Fibroblast of the aortic adventitia (primary cell): ENCODE data around the gene KRT81. TPM values are rescaled to one million over a fixed set of nuclear protein-coding genes. Genes with fewer than 3 reads are reported as not detected.
"Not testable (repeated sequence)": the region's sequence is repeated elsewhere in the genome, so short reads cannot be mapped to it uniquely, and the experiment has no call there.

ENCODE experiments used
- DNase-seq: peaks from one replicate; pipeline ENCODE4 v3.0.0-alpha.2; 2010; ENCODE audit warnings: low read depth
- H3K4me3 ChIP-seq: 2 replicates; pipeline ENCODE4 v1.5.1; 2011; ENCODE audit warnings: low read depth, mild to moderate bottlenecking, control low read depth, low read length, moderate library complexity
- total RNA-seq: library from RNA; depleted of rRNA; stranded (reverse); fragments of >200 nt; gene quantifications from 2 replicates; pipeline ENCODE4 v1.2.3, GENCODE V29; 2012; ENCODE audit warnings: low replicate concordance
- TF ChIP-seq, protein P1 (sequence below): IDR thresholded peaks from 2 replicates; pipeline ENCODE4 v1.5.1; 2011; ENCODE audit warnings: mild to moderate bottlenecking, low read length, control low read depth, inconsistent platforms; ENCODE audit not compliant: insufficient read depth

Gene KRT81
- total RNA-seq, 1 donor = not detected

DNA sequence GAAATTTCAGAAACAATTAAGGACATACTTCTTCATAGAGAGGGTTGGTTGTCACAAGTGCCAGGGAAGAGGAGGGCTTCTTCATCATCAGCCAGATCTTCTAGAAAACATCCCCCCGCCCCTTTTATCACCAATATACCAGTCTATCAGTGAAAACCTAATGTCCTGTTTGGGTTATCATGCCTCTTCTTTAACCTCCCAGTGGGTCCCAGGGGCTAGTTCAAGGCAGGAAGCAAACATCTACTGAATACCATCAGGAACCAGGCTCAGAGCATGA, 30.2 kb downstream of the KRT81 start:
- no peak for DNase-seq
- H3K4me3 ChIP-seq = no peak overlapping the region

DNA sequence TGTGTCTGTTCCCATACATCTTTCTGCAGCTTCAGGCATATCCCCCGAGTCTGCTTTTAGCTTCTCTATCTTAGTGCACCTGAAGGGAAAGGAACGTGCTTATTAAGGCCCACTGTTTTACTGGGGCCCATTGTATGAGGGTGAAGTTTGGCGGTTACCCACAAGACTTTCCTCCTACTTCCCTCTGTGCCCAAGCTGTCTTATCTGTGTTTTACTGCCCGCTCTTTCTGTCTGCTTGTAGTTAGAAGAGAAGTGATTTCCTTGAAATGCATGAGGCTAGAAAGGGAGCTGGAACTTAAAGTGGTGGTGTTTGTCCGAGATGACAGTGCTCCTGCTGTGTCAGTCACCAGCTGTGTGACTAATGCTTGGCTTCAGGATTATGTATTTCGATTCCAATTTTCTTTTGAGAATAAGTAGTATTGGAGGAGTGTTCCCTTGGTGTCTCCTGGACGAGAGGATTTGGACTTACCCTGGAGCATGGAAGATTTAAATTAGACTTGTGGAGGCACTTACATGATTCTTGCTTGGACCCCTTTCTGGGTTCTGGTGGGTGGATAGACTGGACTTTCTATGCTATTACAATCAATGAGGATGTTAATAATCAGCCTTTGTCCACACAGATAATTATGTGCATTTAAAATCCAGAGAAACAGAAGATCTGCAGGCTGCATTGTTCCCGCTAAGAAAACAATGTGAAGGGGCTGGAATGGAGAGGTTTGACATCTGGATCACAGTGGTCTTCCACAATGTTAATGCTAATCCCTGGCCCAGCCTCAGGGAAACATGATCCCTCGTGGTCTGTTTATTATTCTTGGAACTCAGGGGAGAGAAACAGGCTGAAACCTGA, 30.8 kb downstream of the KRT81 start:
- TF ChIP-seq, protein P1, sequence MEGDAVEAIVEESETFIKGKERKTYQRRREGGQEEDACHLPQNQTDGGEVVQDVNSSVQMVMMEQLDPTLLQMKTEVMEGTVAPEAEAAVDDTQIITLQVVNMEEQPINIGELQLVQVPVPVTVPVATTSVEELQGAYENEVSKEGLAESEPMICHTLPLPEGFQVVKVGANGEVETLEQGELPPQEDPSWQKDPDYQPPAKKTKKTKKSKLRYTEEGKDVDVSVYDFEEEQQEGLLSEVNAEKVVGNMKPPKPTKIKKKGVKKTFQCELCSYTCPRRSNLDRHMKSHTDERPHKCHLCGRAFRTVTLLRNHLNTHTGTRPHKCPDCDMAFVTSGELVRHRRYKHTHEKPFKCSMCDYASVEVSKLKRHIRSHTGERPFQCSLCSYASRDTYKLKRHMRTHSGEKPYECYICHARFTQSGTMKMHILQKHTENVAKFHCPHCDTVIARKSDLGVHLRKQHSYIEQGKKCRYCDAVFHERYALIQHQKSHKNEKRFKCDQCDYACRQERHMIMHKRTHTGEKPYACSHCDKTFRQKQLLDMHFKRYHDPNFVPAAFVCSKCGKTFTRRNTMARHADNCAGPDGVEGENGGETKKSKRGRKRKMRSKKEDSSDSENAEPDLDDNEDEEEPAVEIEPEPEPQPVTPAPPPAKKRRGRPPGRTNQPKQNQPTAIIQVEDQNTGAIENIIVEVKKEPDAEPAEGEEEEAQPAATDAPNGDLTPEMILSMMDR = no peak
- no peak overlapping the region for H3K4me3 ChIP-seq
- peak; percentile 67 for DNase-seq

More for the DNA sequence above, 30.2 kb downstream of the KRT81 start:
- TF ChIP-seq, protein P1 = no peak

DNA sequence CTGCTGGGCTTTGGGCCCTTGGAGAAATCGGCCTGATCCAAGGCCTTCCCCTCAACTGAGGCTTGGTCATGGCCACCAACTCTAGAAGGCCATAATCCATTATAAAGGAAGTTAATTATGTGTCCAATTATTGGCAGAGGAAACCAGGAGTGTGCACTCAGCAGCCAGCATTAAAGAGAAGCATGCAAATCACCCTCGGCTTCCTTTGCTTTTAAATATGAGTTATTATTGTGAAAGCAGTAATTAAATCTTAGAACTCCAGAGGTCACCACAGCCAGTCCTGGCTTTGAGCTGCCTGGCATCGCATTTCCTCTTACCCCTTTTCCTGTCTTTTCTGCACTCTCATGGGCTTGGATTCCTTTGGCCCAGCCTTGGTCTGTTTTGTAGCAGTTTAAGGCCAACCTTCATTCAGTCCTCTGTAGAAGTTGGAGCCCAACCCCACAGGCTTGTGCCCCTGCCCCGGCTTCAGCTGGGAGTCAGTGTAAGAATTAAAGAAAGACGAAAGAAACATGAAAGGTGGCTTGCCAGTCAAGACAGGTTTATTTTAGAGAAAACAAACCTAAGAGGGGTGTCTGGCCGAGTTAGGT, 31.6 kb downstream of the KRT81 start:
- TF ChIP-seq, protein P1 = no peak
- DNase-seq = no peak
- H3K4me3 ChIP-seq = no peak overlapping the region

DNA sequence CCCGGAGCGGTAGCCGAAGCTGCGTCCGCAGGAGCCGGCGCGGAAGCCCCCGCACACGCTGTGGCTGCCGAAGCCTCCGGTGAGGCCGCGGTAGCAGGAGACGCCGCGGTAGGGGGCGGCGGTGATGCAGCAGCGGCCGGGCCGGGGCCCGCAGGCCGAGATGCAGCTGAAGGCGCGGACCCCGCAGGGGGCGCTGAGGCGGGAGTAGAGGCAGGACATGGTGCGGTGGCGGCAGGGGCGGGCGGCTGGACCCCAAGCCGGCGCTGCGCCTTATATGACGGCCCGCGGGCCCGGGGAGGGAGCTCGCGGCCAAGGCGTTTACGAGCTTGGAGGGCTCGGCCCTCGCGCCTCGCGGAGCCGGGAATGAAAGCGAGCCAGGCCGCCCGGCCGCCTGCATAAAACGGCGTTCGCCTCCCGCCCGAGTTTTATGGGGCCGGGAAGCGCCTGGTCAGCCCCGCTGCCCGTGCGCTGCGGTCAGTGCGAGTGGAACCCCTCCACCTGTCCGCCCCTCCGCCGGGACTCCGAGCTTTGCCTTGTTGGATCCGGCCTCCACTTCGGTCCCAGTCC, 32.9 kb downstream of the KRT81 start:
- TF ChIP-seq, protein P1 = no peak
- H3K4me3 ChIP-seq = no peak overlapping the region
- no peak for DNase-seq

DNA sequence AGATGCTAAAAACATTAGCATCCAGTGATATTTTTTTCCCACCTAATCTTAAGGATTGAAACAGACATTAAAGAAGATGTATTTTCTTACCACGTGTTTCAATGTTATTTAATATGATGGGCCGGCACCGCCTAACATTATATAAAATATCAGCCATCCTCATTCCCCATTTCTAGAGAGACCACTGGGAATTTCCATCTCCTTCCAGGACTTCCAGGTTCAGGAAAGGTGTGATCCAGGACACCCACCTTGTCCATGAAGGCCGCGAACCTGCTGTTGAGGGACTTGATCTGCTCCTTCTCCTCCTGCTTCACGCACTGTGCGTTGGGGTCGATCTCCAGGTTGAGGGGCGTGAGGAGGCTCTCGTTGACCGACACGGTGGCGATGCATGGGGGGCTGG, 33.4 kb downstream of the KRT81 start:
- DNase-seq, H3K4me3 ChIP-seq: not testable (repeated sequence)

DNA sequence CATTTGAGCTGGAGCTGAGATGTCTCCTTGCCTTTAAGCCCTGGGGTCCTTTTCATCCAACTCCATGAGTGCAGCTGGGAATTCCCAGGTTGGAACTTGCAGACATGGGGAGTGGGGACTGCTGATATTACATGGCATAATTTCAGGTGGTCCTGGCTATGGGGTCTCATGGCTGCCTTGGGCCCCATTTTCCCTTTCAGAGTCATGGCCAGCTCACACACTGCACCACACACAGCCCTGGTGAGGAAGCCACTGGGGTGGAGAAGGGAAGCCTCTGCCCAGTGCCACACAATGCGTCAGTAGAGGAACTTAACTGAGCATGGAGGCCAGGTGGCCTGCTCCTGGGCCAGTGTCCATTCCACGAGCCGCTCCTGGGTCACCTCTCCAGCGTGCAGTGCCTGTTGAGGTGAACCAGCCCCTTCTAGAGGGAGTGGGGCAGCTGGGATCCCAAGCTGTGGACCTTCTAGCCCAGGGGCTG, 34.2 kb downstream of the KRT81 start:
- TF ChIP-seq, protein P1 = no peak
- no peak for DNase-seq
- H3K4me3 ChIP-seq = no peak overlapping the region

DNA sequence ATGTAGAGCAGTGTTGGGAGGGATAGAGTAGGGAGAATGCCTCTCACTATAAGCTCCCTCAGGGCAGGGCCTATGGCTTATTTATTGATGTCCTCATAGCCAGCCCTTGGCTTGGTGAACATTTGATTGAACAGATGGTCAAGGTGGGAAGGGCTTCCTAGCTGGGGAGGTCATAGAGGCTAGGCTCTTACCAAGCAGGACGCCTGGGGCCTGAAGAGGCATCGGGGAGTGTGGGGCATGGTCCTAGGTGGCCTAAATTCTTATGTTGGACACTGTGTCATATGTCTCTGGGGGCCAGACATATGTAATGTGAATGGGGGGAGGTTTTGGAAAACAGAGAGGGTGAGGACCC, 34.8 kb downstream of the KRT81 start:
- DNase-seq = no peak
- H3K4me3 ChIP-seq = no peak overlapping the region
- TF ChIP-seq, protein P1 = no peak
